KG1 (cell line): ENCODE data around the gene RGS13.
"Not testable (repeated sequence)": the region's sequence is repeated elsewhere in the genome, so short reads cannot be mapped to it uniquely, and the experiment has no call there.

Experiments used
- DNase-seq: peaks from one replicate; lab custom pipeline; 2025; lab: John Stamatoyannopoulos, UW

The RGS13 gene

DNA sequence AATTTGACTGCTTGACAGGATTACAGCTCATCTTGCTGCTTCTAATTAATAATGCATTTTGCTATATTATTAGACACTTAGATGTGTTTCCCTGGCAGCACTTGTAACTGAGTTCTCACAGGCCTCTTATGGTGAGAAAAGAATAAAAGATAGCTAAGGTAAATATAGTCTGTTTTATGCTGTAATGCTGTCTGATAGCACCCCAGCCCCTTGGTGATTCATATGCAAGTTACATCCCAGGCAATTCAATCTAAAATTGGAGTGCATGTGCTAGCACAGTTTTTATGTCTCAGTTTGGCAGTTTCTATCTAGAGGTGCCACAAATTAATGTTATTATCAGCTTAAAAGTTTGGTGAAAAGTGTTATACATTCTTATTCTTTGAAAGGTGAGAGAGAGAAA lies 42.2 kb downstream of the RGS13 start:
- DNase-seq, result no peak

DNA sequence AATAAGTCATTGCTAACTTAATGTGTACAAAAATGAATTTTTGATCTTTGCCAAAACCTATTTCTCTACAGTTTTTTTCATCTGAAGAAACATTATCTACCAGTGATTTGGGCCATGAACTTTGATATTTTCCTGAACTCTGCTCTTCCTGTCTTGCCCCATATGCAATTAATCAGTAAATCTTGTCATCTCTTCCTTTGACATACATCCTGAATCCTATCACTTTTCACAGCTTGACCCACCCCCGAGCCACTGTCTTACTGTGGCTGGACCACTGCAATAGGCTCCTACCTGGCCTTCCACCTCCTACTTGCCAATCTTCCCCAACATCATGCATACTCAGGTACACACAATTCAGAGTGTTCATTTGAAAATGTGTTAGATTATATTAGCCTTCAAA lies 46.4 kb downstream of the RGS13 start:
- DNase-seq, result no peak

DNA sequence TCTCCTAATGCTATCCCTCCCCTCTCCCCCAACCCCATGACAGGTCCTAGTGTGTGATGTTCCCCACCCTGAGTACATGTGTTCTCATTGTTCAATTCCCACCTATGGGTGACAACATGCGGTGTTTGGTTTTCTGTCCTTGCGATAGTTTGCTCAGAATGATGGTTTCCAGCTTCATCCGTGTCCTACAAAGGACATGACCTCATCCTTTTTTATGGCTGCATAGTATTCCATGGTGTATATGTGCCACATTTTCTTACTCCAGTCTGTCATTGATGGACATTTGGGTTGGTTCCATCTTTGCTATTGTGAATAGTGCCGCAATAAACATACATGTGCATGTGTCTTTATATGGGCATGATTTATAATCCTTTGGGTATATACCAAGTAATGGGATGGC lies 47.1 kb downstream of the RGS13 start:
- DNase-seq, result not testable (repeated sequence)

DNA sequence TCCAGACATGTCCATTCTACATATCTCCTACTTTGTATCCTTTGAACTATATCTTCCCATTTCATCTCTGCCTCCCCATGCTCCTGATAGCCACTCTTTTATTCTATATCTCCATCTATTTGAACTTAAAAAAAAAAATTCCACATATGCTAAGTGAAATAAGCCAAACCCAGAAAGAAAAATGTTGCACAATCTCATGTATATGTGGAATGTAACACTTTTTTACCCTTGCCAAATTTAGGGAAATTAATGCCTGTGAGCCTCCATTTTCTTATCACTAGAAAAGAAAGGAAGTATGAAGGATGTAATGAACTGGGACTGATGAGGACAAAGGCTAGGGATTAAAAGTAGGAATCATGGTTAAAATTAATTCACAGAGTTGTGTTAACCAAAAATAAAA lies 53.5 kb downstream of the RGS13 start:
- no peak for DNase-seq

DNA sequence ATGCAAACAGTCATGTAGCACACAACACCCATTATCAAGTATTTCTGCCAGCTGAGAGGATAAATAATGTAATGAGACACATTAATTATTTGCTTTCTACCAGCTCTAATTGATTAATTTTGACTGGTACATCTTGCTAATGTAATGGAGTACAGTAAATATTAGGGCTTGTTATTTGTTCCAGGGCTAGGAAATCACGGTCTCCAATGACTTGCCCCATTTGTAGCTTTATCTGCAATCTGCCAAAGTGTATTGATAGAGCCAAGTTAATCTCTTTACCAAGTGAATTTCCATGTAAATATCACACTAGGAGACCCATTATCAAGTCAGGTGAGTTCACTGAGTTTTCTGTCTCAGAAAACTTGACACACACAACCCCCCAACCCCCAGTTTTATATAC lies 55.1 kb downstream of the RGS13 start:
- DNase-seq, result no peak

DNA sequence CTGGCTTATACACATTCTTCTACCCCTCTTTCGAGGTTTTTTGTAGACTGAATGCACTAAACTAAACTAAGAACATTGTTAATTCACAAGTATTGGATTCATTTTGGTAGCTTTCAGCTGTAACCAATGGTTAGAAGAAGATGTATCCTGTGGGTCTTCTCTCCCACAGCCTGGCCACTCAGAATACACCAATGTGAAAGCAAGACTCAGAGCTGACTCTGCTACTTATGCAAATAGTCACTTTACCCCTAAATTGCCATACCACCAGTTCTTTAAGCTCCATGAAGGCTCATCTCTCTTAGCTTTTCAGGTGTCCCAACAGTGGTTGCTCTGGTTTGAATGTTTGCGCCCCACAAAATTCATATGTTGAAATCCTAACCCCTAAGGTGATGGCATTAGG lies 60.1 kb downstream of the RGS13 start:
- no peak for DNase-seq

DNA sequence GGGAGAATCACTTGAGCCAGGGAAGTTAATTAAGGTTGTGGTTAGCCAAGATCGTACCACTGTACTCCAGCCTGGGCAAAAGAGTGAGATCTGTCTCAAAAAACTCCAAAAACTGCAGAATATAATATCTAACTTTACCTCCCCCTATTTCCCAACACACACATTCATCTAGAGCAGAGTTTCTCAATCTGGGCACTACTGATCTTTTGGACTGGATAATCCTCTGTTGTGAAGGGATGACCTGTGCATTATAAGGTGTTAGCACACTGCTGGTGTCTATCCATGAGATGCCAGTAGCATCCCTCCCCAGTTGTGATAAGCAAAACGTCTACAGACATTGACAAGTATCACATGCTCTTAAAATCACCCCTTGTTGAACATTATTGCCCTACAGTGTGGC lies 61.8 kb downstream of the RGS13 start:
- DNase-seq, result no peak

DNA sequence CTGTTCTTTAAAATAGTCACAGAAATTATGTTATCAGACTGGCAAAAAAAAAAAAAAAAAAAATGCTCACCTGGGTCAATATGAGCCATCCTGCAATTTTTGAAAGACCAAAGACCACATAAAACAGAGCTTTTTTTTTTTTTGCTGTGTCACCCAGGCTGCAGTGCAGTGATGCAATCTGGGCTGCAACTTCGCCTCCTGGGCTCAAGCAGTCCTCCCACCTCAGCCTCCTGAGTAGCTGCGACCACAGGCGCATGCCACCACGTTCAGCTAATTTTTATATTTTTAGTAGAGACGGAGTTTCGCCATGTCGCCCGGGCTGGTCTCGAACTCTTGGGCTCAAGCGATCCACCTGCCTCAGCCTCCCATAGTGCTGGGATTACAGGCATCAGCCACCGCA lies 62.8 kb downstream of the RGS13 start:
- DNase-seq, result no peak

DNA sequence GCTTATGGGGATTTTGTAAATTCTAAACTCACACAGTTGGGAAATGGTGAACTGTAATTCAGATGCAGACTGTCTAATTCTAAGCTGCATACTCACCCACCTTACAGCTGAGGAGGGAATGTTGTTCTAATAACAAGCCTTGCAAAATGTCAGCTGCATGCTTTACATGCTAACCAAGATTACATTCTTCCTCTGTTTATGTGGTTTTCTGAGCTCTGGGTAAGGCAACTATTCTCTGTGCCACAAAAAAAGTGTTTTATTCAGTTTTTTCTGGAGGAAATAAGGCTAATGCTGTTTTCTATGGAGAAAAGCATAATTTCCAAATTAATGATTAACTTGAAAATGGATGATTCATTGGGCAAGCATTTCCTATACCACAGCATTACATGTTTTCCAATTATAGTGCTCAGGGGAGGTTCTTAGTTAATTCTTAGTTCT lies 64.9 kb downstream of the RGS13 start:
- no peak for DNase-seq

DNA sequence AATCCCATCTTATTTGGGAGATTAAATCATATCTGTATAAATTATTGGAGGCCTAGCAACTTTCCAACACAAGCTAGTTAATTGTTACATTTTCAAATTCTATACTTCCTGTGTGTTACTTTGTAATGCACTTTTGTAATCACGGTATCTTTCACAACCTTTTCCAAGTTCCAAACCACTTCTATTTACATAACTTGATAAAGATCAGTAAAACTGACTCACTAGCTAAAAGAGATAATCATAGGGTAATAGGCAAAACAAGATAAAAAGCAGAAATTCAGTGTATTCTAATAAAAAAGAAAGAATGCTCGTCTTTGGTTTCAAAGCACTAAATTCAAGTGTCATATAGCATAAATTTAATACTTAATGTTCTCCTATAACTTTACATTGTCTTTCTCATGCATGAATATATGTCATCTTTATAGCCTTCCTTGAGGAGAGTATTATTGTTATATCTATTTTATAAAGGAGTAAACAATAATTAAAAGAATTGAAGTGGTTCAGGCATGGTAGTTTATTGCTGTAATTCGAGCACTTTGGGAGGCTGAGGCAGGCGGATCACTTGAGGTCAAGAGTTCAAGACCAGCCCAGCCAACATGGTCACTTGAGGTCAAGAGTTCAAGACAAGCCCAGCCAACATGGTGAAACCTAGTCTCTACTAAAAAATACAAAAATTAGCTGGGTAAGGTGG lies 66.4 kb downstream of the RGS13 start:
- no peak for DNase-seq

DNA sequence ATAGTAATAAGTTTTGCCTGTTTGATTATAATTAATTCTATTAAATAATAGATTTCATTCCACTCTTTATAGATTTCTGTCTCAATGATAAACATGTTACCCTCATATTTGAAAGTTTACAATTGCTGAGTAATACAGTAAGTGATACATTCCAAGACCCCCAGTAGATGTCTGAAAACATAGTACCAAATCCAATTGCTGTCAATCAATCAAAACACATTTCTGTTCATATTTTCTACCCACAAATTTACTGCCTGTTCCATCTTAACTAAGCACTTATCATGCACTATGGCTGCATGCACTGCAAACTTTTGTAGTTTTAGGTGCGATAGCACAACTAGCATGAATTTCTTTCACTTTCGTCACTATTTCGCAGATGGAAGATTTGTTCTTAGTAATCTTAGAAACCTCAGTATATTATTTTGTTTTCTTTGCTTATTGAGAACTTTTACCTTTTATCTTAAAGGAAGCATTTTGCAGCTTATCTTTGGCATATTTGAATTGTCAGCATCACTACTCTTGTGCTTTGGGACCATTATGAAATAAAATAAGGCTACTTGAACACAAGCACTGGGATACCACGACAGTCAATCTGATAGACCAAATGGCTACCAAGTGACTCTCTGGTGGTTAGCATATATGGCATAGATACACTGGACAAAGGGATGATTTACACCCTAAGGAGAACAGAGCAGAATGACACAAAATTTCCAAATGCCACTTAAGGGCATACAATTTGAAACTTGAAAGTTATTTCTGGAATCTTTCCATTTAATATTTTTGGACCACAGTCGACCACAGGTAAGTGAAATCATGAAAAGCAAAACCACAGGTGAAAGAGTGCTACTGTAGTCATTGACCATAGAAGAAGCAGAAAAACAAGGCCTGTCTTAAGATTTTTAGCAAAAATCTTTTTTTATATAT lies 67.6 kb downstream of the RGS13 start:
- DNase-seq, result no peak

DNA sequence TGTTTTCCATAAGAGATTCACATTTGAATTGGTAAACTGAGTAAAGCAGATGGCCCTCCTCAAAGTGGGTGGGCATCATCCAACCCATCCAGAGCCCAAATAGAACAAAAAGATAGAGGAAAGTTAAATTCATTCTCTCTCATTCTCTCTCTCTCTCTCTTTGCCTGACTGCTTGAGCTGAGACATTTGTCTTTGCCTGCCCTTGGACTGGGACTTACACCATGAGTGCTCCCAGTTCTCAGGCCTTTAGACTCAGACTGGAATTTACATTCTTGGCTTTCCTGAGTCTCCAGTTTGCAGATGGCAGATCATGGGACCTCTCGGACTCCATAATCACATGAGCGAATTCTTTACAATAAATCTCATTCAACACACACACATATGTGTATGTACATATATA lies 69.6 kb downstream of the RGS13 start:
- DNase-seq, result no peak

DNA sequence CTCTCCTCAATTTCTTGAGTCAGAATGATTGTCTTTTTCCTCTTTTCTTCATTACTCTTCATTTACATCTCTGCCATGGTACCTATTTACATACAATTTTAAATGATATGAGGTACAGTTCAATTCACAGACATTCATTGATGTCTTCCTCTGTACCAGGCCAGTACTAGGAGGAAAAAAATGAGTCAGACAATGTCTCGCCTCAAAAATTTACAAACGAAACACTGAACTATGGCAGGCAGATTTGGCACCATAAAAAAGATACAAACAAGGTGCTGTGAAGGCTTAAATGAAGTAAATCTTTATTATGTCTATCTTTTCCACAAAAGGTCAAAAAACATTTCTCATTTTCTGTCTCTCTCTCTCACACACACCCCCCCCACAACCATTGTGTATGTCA lies 71.0 kb downstream of the RGS13 start:
- DNase-seq, result no peak

DNA sequence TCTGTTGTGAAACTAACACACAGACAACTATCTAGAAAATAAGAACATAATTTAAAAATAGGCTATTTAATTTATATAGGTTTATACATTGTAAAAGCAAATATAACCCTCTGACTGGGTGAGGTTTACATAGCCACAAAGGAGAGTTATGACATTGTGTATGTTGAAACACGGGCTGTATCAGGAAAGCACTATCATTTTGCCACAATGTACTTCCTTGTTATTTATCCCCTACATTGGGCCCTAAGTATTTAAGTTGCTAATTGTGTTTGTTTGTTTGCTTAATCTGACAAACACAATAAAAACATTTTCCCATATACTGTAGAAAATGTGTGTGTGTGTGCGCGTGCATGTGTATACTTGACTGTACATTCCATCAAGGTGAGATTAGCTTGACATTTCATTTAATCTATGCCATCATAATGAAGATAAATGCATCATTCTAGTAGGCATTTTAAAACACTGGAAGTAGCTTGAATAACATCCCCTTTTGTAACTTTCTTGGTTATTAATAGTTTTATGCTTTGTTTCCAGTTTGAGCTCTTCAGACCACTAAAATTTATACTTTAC lies 72.1 kb downstream of the RGS13 start:
- DNase-seq, result no peak

DNA sequence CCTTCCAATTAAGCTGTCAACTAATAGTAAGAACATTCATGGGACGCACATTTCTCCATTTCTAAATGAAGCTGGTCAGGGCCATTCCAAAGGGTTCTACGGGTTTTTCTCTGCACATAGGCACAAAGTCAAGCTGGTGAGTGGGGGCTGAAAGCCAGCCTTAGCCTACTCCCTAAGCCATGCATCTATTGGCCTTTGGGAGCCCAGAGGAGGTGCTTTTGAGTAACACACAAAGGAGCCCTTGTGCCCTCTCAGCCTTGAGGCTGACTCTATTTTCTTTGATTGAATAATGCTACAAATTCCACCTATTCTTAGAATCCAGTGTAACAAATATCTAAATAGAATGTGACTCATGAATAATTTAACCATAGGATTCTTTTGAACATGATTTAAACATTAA lies 73.6 kb downstream of the RGS13 start:
- DNase-seq, result no peak
